Stimulated activated CD4-positive, alpha-beta T cell treated with anti-CD3 and anti-CD28 coated beads, Interleukin-1b, Interleukin-23, amount 100 ng/mL, for 4 hours (primary cell): ENCODE results near the gene PTPRN2.
"Not testable (repeated sequence)": the region's sequence is repeated elsewhere in the genome, so short reads cannot be mapped to it uniquely, and the experiment has no call there.

Source experiments
- DNase-seq, 2 donors: peaks; one replicate each; pipeline ENCODE4 v3.0.0-alpha.2; 2020; ENCODE audit warnings: low read depth in 2 of 2

The PTPRN2 gene

DNA sequence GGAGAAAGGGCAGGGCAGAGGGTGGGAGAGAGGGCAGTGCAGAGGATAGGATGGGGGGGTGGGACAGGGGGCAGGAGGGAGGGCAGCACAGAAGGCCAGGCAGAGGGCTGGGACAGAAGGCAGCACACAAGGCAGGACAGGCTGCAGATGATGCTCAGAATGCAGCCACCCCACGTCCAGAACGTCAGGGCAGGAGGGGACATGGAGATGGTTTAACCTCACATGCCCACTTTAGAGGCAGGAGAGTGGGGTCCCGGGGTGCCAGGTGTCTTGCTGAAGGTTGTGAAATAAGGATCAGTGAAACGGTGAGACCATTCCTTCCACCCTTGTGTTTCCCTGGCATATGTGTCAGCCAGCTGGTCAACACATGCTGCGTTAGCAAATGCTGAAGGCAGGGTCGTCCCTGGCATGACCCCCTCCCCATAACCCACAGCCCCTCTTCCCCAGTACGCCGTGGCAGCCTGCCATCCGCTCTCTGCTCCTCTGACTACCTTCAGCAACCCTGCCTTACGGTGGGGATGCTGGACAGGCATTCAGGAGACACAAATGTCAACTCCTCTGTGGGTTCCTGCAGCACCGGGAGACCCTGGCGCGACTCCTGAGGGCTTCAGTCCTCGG lies 658.7 kb downstream of the PTPRN2 start:
- DNase-seq = no peak

DNA sequence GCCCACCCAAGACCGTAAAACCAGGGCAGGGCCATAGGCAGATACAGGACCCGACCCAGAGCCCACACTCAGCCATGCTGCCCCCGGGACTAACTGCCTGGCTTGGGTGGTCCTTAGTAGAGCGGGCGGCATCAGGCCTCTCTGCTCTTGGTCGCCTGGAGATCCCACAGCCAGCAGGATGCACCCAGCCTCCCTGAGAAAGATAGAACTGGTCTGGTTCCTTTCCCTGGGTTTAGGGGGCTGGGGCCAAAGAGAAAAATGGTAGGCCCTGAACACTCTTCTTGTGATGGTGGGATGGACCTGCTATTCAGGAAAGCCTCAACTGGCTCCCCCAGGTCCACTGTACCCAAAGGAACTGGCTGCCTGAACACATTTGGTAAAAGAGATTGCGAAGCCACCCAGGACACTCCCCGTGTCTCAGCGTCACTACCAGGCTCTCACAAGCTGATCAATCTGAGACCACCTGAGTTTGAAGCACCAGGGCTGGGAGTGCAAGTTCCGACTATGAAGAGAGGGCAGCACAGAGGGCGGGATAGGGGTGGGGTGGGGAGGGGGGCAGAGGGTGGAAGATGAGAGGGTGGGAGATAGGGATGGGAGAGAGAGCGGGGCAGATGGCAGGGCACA lies 659.3 kb downstream of the PTPRN2 start:
- no peak for DNase-seq

DNA sequence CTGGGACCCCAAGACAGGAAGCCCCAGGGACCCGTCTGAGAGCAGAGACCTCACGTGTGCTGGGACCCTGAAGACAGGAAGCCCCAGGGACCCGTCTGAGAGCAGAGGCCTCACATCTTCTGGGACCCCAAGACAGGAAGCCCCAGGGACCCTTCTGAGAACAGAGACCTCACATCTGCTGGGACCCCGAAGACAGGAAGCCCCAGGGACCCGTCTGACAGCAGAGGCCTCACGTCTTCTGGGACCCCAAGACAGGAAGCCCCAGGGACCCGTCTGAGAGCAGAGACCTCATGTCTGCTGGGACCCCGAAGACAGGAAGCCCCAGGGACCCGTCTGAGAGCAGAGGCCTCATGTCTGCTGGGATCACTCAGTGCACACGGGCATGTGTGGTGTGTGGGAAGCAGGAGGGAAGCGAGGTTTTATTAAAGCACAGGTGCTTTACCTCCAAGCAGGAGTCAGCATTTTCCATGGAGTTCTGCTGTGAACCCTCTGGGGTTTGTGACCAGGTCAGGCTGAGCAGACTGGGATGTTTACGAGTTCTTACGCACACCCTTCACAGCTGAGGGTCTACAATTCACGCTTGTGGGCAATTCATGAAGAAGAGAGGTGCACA lies 660.2 kb downstream of the PTPRN2 start:
- DNase-seq = no peak

DNA sequence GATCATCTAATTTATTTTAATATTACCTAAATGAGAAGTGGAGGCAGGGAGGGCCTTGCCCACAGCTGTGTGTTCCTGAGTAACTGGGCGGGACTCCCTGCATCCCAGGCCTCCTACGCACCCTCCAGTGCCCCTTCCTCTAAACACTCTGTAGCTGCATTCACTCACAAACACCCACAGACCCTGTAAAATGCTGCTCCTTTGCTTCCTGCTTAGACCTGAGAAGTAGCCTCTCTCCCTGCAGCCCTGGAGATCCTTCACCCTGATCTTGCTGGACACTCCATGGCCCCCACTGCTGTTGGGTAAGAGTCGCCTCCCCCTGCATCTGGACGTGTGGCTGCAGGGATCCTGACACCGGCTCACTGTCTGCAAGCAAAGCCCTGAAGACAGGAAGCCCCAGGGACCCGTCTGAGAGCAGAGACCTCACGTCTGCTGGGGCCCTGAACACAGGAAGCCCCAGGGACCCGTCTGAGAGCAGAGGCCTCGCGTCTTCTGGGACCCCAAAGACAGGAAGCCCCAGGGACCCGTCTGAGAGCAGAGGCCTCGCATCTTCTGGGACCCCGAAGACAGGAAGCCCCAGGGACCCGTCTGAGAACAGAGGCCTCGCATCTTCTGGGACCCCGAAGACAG lies 661.0 kb downstream of the PTPRN2 start:
- DNase-seq = no peak

DNA sequence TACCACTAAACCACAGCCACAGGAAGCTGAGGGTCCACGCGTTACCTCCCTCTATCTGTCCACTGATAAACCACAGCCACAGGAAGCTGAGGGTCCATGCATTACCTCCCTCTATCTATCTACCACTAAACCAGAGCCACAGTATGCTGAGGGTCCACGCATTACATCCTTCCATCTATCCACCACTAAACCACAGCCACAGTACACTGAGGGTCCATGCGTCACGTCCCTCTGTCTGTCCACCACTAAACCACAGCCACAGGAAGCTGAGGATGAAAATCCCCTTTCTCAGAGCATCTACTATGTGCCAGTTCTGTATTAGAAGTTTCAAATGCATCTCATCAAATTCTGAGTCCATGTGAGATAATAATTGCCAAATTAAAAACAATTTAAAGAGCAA lies 661.5 kb downstream of the PTPRN2 start:
- no peak for DNase-seq

DNA sequence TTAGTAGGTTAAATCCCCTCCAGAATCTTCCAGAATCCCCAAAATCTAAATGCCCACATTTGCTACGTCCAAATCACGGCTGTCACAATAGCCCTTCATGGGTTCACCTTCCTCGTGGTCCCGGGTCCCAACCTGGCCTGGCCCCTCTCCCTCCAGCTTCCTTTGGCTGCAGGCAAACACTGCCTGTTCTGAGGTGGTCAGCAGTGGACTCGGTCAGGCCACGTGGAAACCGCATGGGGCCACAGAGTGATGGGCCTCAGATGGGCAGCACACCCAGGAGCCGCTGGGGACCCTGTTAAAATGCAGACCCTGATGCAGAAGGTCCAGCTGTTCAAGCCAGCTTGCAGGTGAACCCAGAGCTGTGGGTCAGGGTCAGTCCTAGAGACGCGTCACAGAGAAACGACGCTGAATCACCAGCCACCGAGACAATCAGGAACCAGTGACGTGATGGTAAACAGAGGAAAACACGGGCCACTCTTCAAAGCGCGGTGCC lies 662.2 kb downstream of the PTPRN2 start:
- no peak for DNase-seq

DNA sequence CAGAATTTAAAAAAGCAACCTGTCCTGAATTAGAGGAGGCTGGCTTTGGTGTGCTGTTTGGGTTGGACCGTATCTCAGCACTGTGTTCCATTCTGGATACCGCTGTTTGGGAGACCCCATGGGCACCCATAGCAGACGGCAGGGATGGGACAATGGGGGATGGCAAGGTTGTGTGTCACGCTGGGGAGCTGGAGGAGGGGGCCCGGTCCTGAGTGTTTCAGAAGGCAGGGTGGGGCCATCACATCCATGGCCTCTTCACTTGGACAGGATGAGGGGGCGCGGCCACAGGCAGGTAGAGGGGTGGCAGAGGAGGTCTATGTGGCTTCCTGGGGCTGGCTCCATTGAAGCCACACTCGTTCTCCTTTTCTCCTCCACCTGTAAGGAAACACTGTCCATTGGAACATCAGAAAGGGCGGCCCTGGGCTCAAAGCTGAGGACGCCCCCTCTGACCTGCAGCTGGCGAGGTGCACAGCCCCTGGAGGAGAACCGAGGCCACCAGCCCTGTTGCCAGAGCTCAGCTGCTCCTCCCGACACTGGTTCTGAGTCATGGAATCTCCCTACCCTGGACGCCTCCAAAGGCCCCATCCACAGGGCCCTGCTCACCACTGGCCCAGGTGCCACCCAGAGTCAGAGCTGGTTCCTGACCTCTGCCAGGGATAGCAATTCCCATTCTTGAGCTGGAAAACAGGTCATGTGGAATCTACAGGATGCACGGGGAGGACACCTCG lies 663.6 kb downstream of the PTPRN2 start:
- no peak for DNase-seq

DNA sequence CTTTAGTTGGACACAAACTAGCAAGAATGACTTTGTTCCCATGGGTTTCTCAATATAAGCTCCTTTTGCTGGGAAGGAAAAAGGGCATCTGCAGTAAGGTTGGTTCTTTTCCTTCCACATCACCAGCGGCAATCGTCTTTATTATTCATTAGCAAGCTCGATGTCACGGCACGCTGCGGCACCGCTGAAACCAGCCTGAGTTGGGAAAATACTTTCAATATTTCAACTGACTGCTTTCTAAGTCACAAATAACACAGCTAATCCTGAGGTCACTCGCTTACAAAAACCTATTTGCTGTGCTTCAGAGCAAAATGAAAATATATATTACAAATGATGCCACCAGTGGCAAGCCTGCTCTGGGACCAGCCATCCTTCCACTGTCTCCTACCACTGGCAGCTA lies 665.0 kb downstream of the PTPRN2 start:
- DNase-seq = no peak

DNA sequence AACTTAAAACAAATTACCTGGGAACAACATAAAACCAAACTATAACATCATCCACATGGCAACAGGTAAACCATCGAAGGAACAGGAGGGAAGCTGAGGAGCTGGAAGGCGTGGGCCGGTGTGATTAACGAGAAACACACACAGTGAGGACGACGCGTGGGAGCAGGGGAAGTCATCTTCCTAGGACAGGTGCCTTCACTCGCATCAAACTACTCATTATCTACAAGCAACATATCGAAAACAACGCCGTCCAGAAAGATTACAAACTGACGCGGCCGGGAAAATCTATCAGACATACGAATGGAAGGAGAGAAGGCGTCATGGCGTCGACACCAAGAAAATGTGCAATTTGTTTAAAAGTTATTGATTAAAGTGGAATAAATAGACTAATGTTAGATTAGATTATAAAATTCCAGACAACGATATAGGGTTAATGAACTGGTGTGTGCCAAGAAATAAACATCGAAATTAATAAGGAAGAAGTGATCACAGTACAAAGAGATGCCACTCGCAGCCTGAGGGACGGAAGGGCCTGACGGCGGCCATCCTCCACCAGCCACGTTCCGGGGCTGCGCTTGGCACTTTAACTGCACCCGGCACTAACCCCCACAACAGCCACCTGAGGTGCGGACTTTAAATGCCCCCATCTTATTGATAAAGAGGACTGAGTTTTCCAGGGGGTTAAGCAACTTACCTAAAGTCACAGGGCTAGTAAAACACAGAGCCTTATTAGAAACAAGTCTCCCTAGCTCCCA lies 669.1 kb downstream of the PTPRN2 start:
- no peak for DNase-seq

DNA sequence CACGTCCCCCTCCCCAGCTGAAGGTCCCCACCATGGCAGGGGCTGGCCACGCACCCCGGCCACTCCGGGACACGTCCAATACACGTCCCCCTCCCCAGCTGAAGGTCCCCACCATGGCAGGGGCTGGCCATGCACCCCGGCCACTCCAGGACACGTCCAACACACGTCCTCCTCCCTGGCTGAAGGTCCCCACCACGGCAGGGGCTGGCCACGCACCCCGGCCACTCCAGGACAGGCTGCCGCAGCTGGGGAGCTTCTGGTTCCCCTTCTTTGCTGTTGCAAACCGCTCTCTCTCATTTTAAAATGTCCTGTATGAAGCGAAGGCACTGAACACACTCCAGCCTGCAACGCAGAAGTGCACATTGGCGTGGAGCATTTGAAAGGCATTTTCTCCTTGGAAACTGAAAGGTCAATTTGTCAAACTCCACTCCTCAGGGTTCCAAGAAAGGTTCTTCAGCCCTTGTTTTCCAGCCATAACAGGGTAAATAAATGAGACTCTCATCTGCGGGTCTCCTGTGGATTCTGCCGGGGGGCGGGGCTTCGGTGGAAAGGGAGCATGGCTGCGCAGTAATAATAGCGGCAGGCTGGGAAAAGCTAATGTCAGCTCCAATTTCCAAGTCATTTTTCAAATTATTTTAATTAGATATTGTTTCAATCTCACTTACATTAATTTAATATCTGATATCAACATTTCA lies 670.5 kb downstream of the PTPRN2 start:
- DNase-seq = no peak

DNA sequence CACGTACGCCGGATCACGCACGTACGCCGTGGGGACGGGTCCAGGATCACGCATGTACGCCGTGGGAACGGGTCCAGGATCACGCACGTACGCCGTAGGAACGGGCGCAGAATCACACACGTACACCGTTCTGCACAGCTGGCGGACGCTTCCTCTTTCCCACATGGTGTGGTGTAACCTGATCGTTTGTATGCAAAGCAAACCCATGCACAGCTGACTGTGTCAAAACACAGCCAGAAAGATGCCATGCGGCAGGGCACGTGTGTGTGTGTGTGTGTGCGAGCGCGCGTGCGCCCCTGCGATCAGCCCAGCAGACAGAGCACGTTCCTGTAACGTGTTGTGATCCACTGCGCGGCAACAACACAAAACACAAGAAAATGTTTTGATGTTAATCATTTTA lies 677.2 kb downstream of the PTPRN2 start:
- DNase-seq = no peak

DNA sequence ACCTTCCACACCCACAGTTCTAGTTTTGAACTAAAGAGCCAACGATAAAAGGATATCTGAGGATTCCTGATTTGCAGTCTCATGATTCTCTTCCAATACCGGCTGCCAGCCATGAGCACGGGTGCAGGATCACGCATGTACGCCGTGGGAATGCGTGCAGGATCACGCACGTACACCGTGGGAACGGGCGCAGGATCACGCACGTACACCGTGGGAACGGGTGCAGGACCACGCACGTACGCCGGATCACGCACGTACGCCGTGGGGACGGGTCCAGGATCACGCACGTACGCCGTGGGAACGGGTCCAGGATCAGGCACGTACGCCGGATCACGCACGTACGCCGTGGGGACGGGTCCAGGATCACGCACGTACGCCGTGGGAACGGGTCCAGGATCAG lies 677.6 kb downstream of the PTPRN2 start:
- not testable (repeated sequence) for DNase-seq

DNA sequence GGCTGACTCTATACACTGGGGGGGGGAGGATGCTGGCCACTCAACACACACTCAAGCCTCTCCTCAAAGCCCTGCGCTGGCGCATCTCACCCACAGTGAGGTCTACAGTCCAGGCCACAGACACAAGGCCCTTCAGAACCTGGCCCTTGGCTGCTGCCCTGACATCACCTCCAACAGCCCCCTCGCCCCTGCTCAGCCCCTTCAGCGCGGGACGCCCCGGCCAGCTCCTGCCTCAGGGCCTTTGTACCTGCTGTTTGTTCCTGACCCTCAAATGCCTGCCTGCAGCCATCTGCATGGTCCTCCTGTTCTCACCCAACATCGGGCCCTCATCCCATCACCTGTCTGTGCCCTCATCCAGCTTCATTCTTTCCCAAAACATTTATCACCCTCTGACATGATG lies 678.3 kb downstream of the PTPRN2 start:
- DNase-seq = no peak

DNA sequence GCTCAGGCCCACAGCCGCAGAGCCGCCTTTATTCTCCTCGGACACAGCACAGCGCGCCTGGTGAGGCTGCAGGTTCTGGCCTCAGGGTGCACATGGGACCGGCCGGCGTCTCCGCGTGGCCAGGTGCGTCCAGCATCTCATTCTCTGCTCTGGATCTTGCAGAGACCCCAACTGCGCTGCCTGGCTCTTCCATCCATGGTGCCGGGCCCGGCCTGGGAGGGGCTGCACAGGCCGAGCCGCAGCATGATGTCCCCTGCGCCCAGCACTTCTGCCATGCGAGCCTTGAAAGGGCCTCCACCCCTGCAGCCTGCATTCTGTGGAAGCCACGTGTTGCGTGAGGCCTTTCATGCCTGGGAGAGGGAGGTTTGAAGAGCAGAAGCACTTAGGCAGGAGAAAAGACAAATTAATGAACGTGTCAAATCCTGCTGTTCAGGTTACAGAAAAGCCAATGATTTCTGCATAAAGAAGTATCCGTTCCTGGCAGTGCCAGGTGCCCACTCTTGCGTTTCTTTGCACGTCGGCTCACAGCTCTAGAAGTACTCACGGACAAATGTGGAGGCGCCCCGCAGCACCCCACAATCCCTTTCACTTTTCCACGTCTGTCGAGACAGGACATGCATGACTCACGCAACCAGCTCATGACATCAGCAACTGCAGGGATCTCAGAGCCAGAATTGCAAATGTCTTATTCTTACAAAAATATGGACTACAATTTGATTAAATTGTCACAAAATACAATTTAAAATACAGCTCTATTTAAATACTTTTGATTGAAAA lies 679.4 kb downstream of the PTPRN2 start:
- DNase-seq = no peak

DNA sequence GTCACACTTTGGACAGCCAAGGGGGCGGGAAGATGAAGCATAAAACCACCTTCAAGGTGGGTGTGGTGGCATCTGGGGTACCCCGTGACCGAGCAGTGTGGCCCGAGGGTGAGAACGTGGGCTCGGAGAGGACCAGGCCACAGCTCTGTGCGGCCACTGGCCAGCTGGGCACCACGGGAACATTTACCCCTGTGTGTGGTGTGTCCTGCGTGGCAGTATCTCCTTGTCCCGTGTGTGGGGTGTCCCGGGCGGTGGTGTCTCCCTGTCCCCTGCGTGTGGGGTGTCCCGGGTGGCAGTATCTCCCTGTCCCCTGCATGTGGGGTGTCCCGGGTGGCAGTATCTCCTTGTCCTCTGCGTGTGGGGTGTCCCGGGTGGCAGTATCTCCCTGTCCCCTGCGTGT lies 680.5 kb downstream of the PTPRN2 start:
- DNase-seq = no peak

DNA sequence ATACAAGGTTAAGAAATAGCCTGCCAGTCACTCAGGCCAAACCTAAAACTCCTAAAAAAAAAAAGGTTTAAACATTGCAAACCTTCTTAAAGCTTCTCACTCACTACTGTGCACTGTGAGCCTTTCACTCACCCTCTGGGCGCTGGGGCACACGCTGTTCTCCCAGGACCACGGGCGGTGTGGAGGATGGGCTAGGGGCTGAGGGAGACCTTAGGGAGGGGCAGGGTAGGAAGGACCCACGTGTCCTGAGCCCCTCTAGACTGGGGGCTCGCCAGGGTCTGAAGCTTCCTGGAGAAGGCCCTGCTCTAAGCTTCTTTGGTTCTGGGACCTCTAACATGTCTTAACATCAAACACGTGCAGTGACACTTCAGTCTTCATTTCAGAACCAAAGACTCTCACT lies 681.0 kb downstream of the PTPRN2 start:
- DNase-seq = no peak

DNA sequence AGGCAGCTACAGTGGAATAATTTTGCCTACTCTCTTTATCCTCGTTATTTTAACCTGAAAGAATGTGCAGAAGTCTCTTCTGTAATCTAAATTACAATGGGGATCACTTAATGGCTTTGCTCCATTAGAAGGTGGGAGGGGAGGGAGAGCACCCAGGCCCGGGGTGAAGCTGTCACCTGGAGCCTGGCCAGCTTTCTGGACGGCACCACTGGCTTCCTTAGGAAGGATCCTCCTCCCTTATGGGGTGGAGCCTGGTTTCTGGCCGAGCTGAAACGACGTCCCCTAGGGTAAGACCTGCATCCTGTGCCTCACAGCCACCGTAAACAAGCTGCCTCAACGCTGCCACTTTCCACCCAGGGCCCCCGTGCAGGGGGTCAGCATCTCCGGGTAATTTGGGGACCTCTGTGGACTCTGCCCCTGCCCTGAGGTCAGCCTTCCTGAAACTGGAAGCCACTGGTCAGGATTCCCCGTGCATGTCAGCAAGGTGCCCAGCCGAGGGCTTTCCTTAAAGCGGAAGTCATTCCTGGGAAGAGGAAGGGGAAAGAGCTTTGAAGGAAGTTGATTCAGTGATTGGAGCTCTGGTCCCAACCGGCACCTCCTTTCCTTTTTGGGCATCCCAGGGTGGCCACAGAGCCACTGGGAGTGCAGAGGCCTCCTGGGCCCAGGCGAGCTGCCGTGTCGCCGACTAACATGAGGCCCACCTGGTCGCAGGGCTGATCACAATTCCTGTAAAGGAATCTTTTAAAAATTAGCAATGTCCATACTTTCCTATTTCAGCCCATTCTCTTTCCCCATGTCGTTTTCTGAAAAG lies 681.8 kb downstream of the PTPRN2 start:
- no peak for DNase-seq

DNA sequence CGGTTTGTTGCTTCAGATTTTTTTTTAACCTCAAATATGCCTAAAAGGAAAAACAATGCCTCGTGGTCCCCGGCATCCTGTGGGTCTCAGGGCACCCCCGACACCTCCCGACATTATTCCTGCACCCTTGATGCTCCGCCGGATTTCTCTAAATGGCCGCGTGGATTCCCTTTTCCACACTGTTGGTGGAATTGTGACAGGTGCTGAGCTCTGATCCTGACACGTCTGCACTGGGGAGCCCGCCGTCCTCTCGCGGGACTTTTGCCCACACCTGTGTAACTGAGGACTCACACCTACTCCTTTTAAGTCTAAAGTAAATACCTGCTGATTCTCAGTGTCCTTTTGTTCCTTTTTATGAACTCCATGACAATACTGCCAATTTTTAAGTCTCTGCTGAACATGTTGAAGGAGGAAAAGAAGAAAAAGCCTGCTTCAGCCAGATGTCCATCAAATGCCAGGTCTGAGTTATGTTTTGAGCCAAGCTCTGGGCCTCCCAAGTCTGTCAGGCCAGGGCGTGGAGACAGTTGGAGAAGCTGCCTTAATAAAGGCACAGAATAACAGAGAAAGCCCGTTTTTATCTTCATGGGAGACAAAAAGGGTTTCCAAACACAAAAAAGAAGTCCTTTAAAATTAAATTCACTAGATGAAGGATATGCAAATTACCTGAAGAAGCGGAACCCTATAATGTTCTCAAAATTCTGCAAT lies 682.6 kb downstream of the PTPRN2 start:
- DNase-seq = no peak
